GM19193 (cell line): Measurements from ENCODE around the gene SCFD2.

Experiments used
- POLR2A ChIP-seq: IDR thresholded peaks from 4 replicates; pipeline ENCODE4 v1.6.1; 2011; ENCODE audit not compliant: insufficient read depth, insufficient read length; ENCODE audit errors: extremely low read depth

The SCFD2 gene

GRCh38 chr4:53171797-53172196 lies 194.1 kb downstream of the SCFD2 start:
- no peak for TF ChIP-seq POLR2A

GRCh38 chr4:53169695-53170617 lies 195.9 kb downstream of the SCFD2 start:
- TF ChIP-seq POLR2A: no peak

DNA sequence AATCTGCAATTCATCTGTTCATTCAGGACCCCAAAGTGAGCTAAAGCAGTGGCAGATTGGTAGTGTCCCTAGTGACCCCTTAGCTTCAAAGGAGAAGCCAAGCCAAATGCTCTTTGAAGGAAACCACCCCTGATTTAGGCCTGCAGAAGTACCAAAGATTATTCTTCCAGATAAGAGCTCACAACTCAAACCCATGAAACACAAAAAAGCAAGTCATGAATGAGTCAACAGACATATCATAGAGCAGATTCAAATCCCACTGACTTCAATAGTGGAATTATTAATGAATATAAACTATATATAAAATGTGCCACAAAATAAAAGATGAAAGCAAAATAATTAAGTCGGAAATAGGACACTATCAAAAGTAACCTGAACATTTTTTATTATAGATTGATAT lies 197.6 kb downstream of the SCFD2 start:
- TF ChIP-seq POLR2A: no peak

GRCh38 chr4:53162969-53163368 lies 202.9 kb downstream of the SCFD2 start:
- no peak for TF ChIP-seq POLR2A

DNA sequence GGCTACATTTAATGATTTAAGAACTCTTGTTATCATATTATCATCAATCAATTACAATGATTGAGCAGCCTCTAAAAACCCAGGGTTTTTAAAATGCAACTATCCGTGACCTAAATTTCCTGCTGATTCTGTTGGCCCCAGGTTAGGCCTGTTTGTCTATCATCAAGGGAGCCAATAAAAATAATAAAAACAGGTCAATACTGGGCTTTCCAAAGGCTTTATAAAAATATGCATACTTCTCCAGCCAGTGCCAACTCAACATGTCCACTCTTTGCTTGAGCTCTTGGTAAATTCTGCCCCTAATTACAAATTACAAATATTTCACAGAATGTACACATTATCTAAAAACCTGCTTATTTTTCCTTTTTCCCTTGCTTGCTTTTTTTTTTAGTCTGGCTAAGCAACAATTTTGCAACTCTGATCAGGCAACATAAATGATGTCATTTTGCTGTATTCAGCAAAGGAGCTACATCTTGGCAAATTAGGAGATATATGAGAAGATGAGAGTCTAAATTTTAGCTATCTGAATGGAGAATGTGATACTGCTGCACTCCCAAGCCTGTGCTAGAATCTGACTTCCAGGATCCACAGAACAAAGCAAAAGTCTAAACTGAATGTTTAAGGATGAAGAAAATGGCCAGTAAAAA lies 204.0 kb downstream of the SCFD2 start:
- TF ChIP-seq POLR2A: no peak

- TF ChIP-seq POLR2A: no peak
These were observed 204.6 kb downstream of the SCFD2 start for GRCh38 chr4:53161051-53161786.

DNA sequence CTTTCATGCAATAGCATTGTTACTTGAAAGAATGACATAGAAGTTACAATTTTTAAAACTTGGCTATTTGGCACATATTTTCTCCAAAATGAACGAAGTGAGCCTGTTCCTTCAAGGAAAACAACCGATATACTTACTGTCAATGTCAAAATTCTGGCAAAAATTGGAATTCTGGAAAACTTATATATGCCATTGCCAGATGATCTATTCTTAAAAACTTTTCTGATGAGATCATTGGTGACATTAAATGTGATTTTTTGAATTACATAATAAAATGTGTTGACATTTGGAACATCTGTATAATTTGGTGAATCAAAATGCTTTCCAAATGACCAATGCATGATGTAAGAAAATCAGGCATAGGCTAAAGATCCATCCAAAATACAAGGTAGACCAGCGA lies 209.0 kb downstream of the SCFD2 start:
- no peak for TF ChIP-seq POLR2A

DNA sequence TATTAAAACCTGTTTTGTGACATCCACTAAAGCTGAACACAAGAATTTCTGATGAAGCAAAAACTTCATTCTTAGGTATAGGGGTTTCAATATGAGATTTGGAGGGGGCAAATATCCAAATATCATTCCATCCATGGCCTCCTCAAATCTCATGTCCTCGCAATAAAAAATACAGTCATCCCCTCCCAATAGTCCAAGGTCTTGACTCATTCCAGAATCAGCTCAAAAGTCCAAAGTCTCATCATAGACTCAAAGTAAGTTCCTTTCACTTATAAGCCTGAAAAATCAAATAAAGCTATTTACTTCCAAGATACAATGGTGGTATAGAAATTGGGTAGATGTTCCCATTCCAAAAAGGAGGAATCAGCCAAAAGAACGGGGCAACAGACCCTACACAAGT lies 213.4 kb downstream of the SCFD2 start:
- no peak for TF ChIP-seq POLR2A

DNA sequence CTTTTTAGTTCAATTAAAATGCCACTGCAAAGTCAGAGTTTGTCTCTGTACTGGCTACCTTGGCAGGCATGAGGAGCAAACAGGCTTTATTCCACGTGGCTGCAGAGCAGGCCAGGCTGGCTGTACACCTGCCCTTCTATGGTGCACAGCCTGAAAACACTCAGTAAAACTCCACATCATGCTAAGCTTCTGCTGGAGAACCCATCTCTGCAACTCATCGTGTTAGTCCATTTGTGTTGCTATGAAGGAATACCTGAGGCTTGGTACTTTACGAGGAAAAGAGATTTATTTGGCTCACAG lies 214.4 kb downstream of the SCFD2 start:
- no peak for TF ChIP-seq POLR2A

DNA sequence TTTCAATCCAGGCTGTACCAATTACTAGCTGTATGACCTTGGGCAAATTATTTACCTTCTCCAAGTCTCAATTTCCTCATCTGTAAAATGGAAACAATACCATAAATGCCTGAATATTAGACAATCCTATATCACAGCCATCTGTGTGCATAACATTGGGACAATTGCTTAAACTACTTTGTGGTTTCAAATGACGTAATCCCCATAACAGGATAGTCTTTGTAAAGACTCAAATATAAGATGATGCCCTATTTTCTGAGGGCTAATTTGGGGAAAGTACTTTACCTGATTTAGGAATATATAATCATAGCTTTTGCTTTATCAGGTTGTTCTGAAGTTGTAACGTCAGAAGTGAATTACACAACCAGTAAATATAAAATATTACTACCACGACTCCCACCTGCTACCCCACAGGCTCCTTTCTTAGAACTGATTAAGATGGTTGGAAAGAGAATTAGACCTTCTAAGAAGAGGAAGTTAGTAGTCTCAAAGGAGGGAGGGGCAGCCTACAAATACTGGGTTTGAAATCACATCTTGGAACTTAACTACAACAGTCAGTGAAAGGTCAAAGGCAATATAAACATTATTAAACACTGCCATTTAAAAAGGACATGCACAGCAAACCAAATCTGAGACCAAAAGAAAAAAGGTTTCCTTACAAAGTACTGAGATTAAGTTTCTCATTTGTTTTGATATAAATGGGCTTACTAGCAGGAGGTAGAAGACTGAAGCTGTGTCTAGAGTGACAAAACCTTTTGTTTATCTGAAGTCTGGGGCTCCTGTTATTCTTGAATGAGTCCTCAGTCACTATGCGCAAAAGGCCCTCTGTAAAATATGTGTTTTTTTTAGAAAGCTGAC lies 215.0 kb downstream of the SCFD2 start:
- TF ChIP-seq POLR2A: no peak

DNA sequence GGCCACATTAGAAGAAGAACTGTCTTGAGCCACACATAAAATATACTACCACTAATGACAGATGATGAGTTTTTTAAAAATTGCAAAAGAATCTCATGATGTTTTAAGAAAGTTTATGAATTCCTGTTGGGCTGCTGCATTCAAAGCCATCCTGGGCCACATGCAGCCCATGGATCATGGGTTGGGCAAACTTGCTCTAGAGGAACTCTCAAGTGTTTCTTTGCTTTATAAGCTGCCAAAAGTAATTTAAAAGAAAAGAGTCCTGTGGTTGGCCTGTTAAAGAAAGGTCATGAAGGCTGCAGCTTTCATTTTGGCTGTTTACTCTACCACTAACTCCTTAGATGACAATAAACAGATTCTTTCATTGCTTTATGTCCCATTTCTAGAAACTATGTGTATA lies 218.2 kb downstream of the SCFD2 start:
- no peak for TF ChIP-seq POLR2A

- no peak for TF ChIP-seq POLR2A
These were observed 218.7 kb downstream of the SCFD2 start for GRCh38 chr4:53147197-53147596.

- no peak for TF ChIP-seq POLR2A
These were observed 224.6 kb downstream of the SCFD2 start for GRCh38 chr4:53141308-53141707.

DNA sequence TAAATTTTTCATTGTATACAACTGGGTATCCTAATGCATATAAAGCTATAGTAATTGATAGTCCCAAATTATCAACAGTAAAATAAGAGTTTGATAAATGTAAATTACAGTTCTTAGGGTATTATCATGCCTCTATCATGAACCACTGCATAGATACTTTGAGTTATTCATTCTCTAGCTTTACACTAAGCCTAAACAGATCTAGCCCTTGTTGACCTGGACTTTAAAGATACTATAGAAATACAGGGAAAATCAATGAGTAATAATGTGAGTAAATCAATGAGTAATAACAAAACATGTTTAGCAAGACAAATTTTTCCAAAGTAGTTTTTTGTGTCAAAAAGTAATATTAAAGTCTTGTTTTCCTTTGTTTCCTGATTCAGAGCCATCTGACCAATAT lies 228.4 kb downstream of the SCFD2 start:
- TF ChIP-seq POLR2A: no peak

DNA sequence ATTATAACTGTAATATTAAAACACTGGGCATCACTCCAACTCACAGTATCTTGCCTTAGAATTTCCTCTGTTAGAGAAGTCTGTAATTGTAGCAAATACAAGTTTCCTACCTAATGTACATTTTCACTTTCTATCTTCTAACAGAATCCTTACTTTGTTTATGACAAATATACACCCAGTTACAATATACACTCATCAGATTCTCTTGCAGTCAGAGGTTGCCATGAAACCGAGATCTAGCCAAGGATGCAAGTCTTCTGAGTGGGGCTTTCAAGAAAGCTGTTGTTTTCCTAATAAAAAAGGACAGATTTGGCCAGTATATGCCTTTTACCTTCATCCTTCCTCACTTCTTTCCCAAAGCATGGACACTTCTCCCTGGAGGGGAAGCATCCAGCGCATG lies 228.9 kb downstream of the SCFD2 start:
- no peak for TF ChIP-seq POLR2A
